SK-N-SH treated with all-trans-retinoic acid at 6 μM for 48 hours (cell line): ENCODE results near the gene PCDH9.

ENCODE experiments used
- ATAC-seq: fragments of 200-7000 bp; cut with Tn5 transposase; 3 replicates; pipeline ENCODE4 v1.9.1; 2020; ENCODE audit warnings: mild to moderate bottlenecking, moderate library complexity
- ARNTL ChIP-seq: fragments of 450-650 bp; formaldehyde crosslinking; IDR thresholded peaks from 2 replicates; pipeline ENCODE4 v1.5.0; 2020; ENCODE audit warnings: low read depth, mild to moderate bottlenecking, moderate library complexity, borderline replicate concordance
- BACH2 ChIP-seq: fragments of 250-450 bp; sonication (Bioruptor Pico); IDR thresholded peaks from 2 replicates; pipeline ENCODE4 v1.9.0; 2021; ENCODE audit warnings: mild to moderate bottlenecking, borderline replicate concordance
- CREB5 ChIP-seq: fragments of 250-450 bp; sonication (Bioruptor Pico); IDR thresholded peaks from 2 replicates; pipeline ENCODE4 v1.5.1; 2020; ENCODE audit warnings: low read depth, mild to moderate bottlenecking, moderate library complexity
- CSDC2 ChIP-seq: fragments of 250-450 bp; sonication (Bioruptor Pico); IDR thresholded peaks from 2 replicates; pipeline ENCODE4 v1.5.0; 2020; ENCODE audit warnings: mild to moderate bottlenecking, moderate library complexity
- CSRNP3 ChIP-seq: fragments of 250-450 bp; sonication (Bioruptor Pico); IDR thresholded peaks from 2 replicates; pipeline ENCODE4 v1.5.1; 2021; ENCODE audit warnings: mild to moderate bottlenecking, moderate library complexity
- ISL1 ChIP-seq: fragments of 250-450 bp; sonication (Bioruptor Pico); IDR thresholded peaks from 2 replicates; pipeline ENCODE4 v2.1.2; 2022; ENCODE audit warnings: mild to moderate bottlenecking, moderate library complexity
- OSR1 ChIP-seq: fragments of 250-450 bp; sonication (Bioruptor Pico); IDR thresholded peaks from 2 replicates; pipeline ENCODE4 v1.8.0; 2022; ENCODE audit warnings: moderate library complexity, mild to moderate bottlenecking, inconsistent platforms
- PATZ1 ChIP-seq: fragments of 250-450 bp; sonication (Bioruptor Pico); IDR thresholded peaks from 2 replicates; pipeline ENCODE4 v1.8.0; 2020; ENCODE audit warnings: mild to moderate bottlenecking, moderate library complexity, borderline replicate concordance
- POU6F1 ChIP-seq: fragments of 250-450 bp; sonication (Bioruptor Pico); IDR thresholded peaks from 2 replicates; pipeline ENCODE4 v1.8.0; 2021; ENCODE audit warnings: low read depth, mild to moderate bottlenecking, moderate library complexity, borderline replicate concordance
- RARB ChIP-seq: fragments of 250-450 bp; sonication (Bioruptor Pico); IDR thresholded peaks from 2 replicates; pipeline ENCODE4 v1.8.0; 2021; ENCODE audit warnings: mild to moderate bottlenecking, moderate library complexity
- SNAI2 ChIP-seq: fragments of 250-450 bp; sonication (Bioruptor Pico); IDR thresholded peaks from 2 replicates; pipeline ENCODE4 v1.5.0; 2020; ENCODE audit warnings: mild to moderate bottlenecking, moderate library complexity
- TCF4 ChIP-seq: fragments of 250-450 bp; sonication (Bioruptor Pico); IDR thresholded peaks from 2 replicates; pipeline ENCODE4 v1.8.0; 2021; ENCODE audit warnings: mild to moderate bottlenecking, moderate library complexity, borderline replicate concordance
- TOX ChIP-seq: fragments of 250-450 bp; sonication (Bioruptor Pico); IDR thresholded peaks from 2 replicates; pipeline ENCODE4 v1.8.0; 2021; ENCODE audit warnings: mild to moderate bottlenecking, moderate library complexity, borderline replicate concordance
- TSHZ2 ChIP-seq: fragments of 250-450 bp; sonication (Bioruptor Pico); IDR thresholded peaks from 2 replicates; pipeline ENCODE4 v1.5.0; 2020; ENCODE audit warnings: mild to moderate bottlenecking, moderate library complexity
- ZC3H10 ChIP-seq: fragments of 250-450 bp; sonication (Bioruptor Pico); IDR thresholded peaks from 2 replicates; pipeline ENCODE4 v1.5.1; 2021; ENCODE audit warnings: mild to moderate bottlenecking, moderate library complexity
- ZFP3 ChIP-seq: fragments of 250-450 bp; sonication (Bioruptor Pico); IDR thresholded peaks from 2 replicates; pipeline ENCODE4 v1.5.0; 2020; ENCODE audit warnings: mild to moderate bottlenecking, moderate library complexity
- ZFP30 ChIP-seq: fragments of 450-650 bp; formaldehyde crosslinking; IDR thresholded peaks from 2 replicates; pipeline ENCODE4 v1.5.0; 2022; ENCODE audit warnings: mild to moderate bottlenecking, moderate library complexity
- ZNF565 ChIP-seq: fragments of 450-650 bp; formaldehyde crosslinking; conservative IDR thresholded peaks from 2 replicates; pipeline ENCODE4 v1.5.0; 2020; ENCODE audit warnings: low read depth, mild to moderate bottlenecking, moderate library complexity
- ZNF70 ChIP-seq: fragments of 450-650 bp; formaldehyde crosslinking; IDR thresholded peaks from 2 replicates; pipeline ENCODE4 v1.5.0; 2020; ENCODE audit warnings: mild to moderate bottlenecking, moderate library complexity
- ZNF8 ChIP-seq: fragments of 450-650 bp; formaldehyde crosslinking; IDR thresholded peaks from 2 replicates; pipeline ENCODE4 v1.5.0; 2020; ENCODE audit warnings: mild to moderate bottlenecking, moderate library complexity

PCDH9 gene

GRCh38 chr13:66940113-66940512 is 290.0 kb downstream of the PCDH9 start:
- no peak for ATAC-seq
- TF ChIP-seq ARNTL (CRISPR knock-in tag) (no peak), CREB5 (CRISPR knock-in tag) (no peak), TSHZ2 (CRISPR knock-in tag) (no peak), ISL1 (CRISPR knock-in tag) (no peak), ZNF70 (CRISPR knock-in tag) (no peak), TCF4 (CRISPR knock-in tag) (no peak), CSDC2 (CRISPR knock-in tag) (no peak), PATZ1 (CRISPR knock-in tag) (no peak), RARB (CRISPR knock-in tag) (no peak), BACH2 (CRISPR knock-in tag) (no peak), ZFP30 (no peak), ZC3H10 (no peak), SNAI2 (CRISPR knock-in tag) (no peak)

- no peak for ATAC-seq
- TF ChIP-seq OSR1 (CRISPR knock-in tag) = no peak
- no peak for TF ChIP-seq ARNTL (CRISPR knock-in tag)
Observed at GRCh38 chr13:66937423-66937822, 292.7 kb downstream of the PCDH9 start.

GRCh38 chr13:66933994-66934393 is 296.1 kb downstream of the PCDH9 start:
- TF ChIP-seq OSR1 (CRISPR knock-in tag) = no peak
- TF ChIP-seq ZNF70 (CRISPR knock-in tag) = no peak
- no peak for TF ChIP-seq POU6F1 (CRISPR knock-in tag)
- TF ChIP-seq CSRNP3 (CRISPR knock-in tag) = no peak
- no peak for TF ChIP-seq ZNF8 (CRISPR knock-in tag)
- no peak for TF ChIP-seq CREB5 (CRISPR knock-in tag)
- no peak for TF ChIP-seq TSHZ2 (CRISPR knock-in tag)
- TF ChIP-seq ZNF565 = no peak
- TF ChIP-seq ZFP3 = no peak
- no peak for TF ChIP-seq TOX (CRISPR knock-in tag)
- no peak for TF ChIP-seq CSDC2 (CRISPR knock-in tag)
- ATAC-seq = no peak
